Neural cell (in vitro differentiated cells): Measurements from ENCODE around the gene NR2F6.

Experiments used
- EP300 ChIP-seq: fragments of 450-650 bp; conservative IDR thresholded peaks from 2 replicates; pipeline ENCODE4 v1.6.1; 2014; ENCODE audit warnings: antibody characterized with exemption, mild to moderate bottlenecking, moderate library complexity; ENCODE audit not compliant: poor library complexity, severe bottlenecking
- EZH2 ChIP-seq: fragments of 200-600, 300-800 bp; shearing (Covaris generic), sonication (generic); IDR thresholded peaks from 2 replicates; pipeline ENCODE4 v1.6.1; 2014; ENCODE audit warnings: antibody characterized with exemption, low read length, borderline replicate concordance, mild to moderate bottlenecking; ENCODE audit not compliant: insufficient read depth, poor library complexity, severe bottlenecking
- SMC3 ChIP-seq: fragments of 450-650 bp; conservative IDR thresholded peaks from 2 replicates; pipeline ENCODE4 v1.6.1; 2014; ENCODE audit warnings: antibody characterized with exemption, mild to moderate bottlenecking, moderate library complexity; ENCODE audit not compliant: poor library complexity
- TF ChIP-seq, protein P1 (sequence below): fragments of 450-650 bp; IDR thresholded peaks from 2 replicates; pipeline ENCODE4 v1.5.1; 2014; ENCODE audit warnings: antibody characterized with exemption, mild to moderate bottlenecking, moderate library complexity; ENCODE audit not compliant: poor library complexity, severe bottlenecking
- TF ChIP-seq, protein P2 (sequence below): IDR thresholded peaks from 2 replicates; pipeline ENCODE4 v1.6.1; 2012; ENCODE audit warnings: borderline replicate concordance

DNA sequence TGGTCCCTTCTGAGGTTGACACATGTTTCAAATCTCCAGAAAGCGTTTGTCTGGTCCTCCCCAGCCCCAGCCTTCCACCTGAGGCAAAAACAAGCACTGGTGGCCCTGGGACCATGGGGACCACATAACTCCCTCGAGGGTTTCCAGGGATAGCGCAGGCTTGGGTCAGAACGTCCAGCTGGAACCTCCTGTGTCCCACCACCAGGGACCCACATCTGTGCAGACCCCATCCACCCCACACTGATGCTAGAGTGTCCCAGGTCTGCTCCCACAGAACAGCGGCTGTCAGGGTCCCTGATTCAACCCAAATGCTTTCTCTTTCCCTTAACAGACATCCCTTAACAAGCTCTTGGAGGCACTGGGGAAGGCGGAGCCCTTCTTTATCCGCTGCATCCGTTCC is 60.1 kb downstream of the NR2F6 start:
- TF ChIP-seq, protein P1, sequence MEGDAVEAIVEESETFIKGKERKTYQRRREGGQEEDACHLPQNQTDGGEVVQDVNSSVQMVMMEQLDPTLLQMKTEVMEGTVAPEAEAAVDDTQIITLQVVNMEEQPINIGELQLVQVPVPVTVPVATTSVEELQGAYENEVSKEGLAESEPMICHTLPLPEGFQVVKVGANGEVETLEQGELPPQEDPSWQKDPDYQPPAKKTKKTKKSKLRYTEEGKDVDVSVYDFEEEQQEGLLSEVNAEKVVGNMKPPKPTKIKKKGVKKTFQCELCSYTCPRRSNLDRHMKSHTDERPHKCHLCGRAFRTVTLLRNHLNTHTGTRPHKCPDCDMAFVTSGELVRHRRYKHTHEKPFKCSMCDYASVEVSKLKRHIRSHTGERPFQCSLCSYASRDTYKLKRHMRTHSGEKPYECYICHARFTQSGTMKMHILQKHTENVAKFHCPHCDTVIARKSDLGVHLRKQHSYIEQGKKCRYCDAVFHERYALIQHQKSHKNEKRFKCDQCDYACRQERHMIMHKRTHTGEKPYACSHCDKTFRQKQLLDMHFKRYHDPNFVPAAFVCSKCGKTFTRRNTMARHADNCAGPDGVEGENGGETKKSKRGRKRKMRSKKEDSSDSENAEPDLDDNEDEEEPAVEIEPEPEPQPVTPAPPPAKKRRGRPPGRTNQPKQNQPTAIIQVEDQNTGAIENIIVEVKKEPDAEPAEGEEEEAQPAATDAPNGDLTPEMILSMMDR, result no peak
- TF ChIP-seq EZH2 (no peak), EP300 (no peak), SMC3 (no peak)
- TF ChIP-seq, protein P2, sequence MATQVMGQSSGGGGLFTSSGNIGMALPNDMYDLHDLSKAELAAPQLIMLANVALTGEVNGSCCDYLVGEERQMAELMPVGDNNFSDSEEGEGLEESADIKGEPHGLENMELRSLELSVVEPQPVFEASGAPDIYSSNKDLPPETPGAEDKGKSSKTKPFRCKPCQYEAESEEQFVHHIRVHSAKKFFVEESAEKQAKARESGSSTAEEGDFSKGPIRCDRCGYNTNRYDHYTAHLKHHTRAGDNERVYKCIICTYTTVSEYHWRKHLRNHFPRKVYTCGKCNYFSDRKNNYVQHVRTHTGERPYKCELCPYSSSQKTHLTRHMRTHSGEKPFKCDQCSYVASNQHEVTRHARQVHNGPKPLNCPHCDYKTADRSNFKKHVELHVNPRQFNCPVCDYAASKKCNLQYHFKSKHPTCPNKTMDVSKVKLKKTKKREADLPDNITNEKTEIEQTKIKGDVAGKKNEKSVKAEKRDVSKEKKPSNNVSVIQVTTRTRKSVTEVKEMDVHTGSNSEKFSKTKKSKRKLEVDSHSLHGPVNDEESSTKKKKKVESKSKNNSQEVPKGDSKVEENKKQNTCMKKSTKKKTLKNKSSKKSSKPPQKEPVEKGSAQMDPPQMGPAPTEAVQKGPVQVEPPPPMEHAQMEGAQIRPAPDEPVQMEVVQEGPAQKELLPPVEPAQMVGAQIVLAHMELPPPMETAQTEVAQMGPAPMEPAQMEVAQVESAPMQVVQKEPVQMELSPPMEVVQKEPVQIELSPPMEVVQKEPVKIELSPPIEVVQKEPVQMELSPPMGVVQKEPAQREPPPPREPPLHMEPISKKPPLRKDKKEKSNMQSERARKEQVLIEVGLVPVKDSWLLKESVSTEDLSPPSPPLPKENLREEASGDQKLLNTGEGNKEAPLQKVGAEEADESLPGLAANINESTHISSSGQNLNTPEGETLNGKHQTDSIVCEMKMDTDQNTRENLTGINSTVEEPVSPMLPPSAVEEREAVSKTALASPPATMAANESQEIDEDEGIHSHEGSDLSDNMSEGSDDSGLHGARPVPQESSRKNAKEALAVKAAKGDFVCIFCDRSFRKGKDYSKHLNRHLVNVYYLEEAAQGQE, result no peak
